ENCODE measurements around the gene CISD1. TPM values are rescaled to one million over a fixed set of nuclear protein-coding genes. Genes with fewer than 3 reads are reported as not detected.

CISD1 gene
- total RNA-seq, 2 donors from 2014 or later: 39.9 to 74.0 TPM

GRCh38 chr10:58316874-58317273, 47.9 kb downstream of the CISD1 start:
- no peaks in the 10 kb centered on the region for H3K36me3 Mint-ChIP-seq (ENCODE audit: low read depth)
- H3K4me3 Mint-ChIP-seq: no peak overlapping the region
- H3K4me1 Mint-ChIP-seq: no peaks in the 10 kb centered on the region
- no peaks in the 10 kb centered on the region for H3K9me3 Mint-ChIP-seq
- no peaks in the 10 kb centered on the region for H3K27me3 Mint-ChIP-seq
- H3K27ac Mint-ChIP-seq: no peak overlapping the region
- no peak for ATAC-seq (replicated peaks)

- ATAC-seq (replicated peaks): no peak
- H3K36me3 Mint-ChIP-seq (ENCODE audit: low read depth): no peaks in the 10 kb centered on the region
- H3K9me3 Mint-ChIP-seq: no peaks in the 10 kb centered on the region
- peaks cover 6% of the 10 kb centered on the region for H3K4me1 Mint-ChIP-seq
- no peak overlapping the region for H3K4me3 Mint-ChIP-seq
- no peak overlapping the region for H3K27ac Mint-ChIP-seq
- H3K27me3 Mint-ChIP-seq: no peaks in the 10 kb centered on the region
Measured at GRCh38 chr10:58318346-58318745, 49.4 kb downstream of the CISD1 start.

- Mint-ChIP-seq H3K9me3 (no peaks in the 10 kb centered on the region), H3K27me3 (no peaks in the 10 kb centered on the region), H3K4me3 (no peak overlapping the region), H3K27ac (no peak overlapping the region), H3K4me1 (peaks cover 6% of the 10 kb centered on the region), H3K36me3 (ENCODE audit: low read depth) (no peaks in the 10 kb centered on the region)
- ATAC-seq (replicated peaks): no peak
Measured at GRCh38 chr10:58319599-58319998, 50.6 kb downstream of the CISD1 start.

GRCh38 chr10:58320351-58321049, 51.5 kb downstream of the CISD1 start:
- Mint-ChIP-seq H3K27ac (no peak overlapping the region), H3K27me3 (peaks cover under 1% of the 10 kb centered on the region), H3K9me3 (no peaks in the 10 kb centered on the region), H3K4me1 (peaks cover 6% of the 10 kb centered on the region), H3K4me3 (no peak overlapping the region), H3K36me3 (ENCODE audit: low read depth) (no peaks in the 10 kb centered on the region)
- ATAC-seq (replicated peaks): no peak

GRCh38 chr10:58322072-58322834, 53.3 kb downstream of the CISD1 start:
- H3K36me3 Mint-ChIP-seq (ENCODE audit: low read depth): no peaks in the 10 kb centered on the region
- no peak overlapping the region for H3K4me3 Mint-ChIP-seq
- H3K27me3 Mint-ChIP-seq: peaks cover 3% of the 10 kb centered on the region
- peaks cover 6% of the 10 kb centered on the region for H3K4me1 Mint-ChIP-seq
- ATAC-seq (replicated peaks): peak; percentile 46
- H3K9me3 Mint-ChIP-seq: no peaks in the 10 kb centered on the region
- peak overlapping the region; percentile 14 for H3K27ac Mint-ChIP-seq

- H3K9me3 Mint-ChIP-seq: no peaks in the 10 kb centered on the region
- no peak overlapping the region for H3K4me3 Mint-ChIP-seq
- H3K36me3 Mint-ChIP-seq (ENCODE audit: low read depth): no peaks in the 10 kb centered on the region
- H3K27ac Mint-ChIP-seq: peak overlapping the region; percentile 14
- no peak for ATAC-seq (replicated peaks)
- peaks cover 3% of the 10 kb centered on the region for H3K27me3 Mint-ChIP-seq
- H3K4me1 Mint-ChIP-seq: peaks cover 6% of the 10 kb centered on the region
Measured at GRCh38 chr10:58322835-58323209, 53.9 kb downstream of the CISD1 start.

GRCh38 chr10:58326967-58327381, 58.0 kb downstream of the CISD1 start:
- H3K36me3 Mint-ChIP-seq (ENCODE audit: low read depth): no peaks in the 10 kb centered on the region
- no peak for ATAC-seq (replicated peaks)

GRCh38 chr10:58328233-58328632, 59.3 kb downstream of the CISD1 start:
- H3K9me3 Mint-ChIP-seq: no peaks in the 10 kb centered on the region
- H3K27ac Mint-ChIP-seq: no peak overlapping the region
- peaks cover 8% of the 10 kb centered on the region for H3K27me3 Mint-ChIP-seq
- H3K36me3 Mint-ChIP-seq (ENCODE audit: low read depth): no peaks in the 10 kb centered on the region
- no peak overlapping the region for H3K4me3 Mint-ChIP-seq
- no peak for ATAC-seq (replicated peaks)
- no peaks in the 10 kb centered on the region for H3K4me1 Mint-ChIP-seq

More at GRCh38 chr10:58326967-58327381, 58.0 kb downstream of the CISD1 start:
- H3K27ac Mint-ChIP-seq: no peak overlapping the region
- H3K9me3 Mint-ChIP-seq: no peaks in the 10 kb centered on the region
- H3K27me3 Mint-ChIP-seq: peaks cover 8% of the 10 kb centered on the region
- H3K4me1 Mint-ChIP-seq: peaks cover 6% of the 10 kb centered on the region
- H3K4me3 Mint-ChIP-seq: no peak overlapping the region

- Mint-ChIP-seq H3K36me3 (ENCODE audit: low read depth) (no peaks in the 10 kb centered on the region), H3K27ac (no peak overlapping the region), H3K4me3 (no peak overlapping the region), H3K27me3 (peaks cover 8% of the 10 kb centered on the region), H3K4me1 (peaks cover 3% of the 10 kb centered on the region), H3K9me3 (no peaks in the 10 kb centered on the region)
- no peak for ATAC-seq (replicated peaks)
Measured at GRCh38 chr10:58330431-58330830, 61.5 kb downstream of the CISD1 start.

GRCh38 chr10:58331646-58332045, 62.7 kb downstream of the CISD1 start:
- Mint-ChIP-seq H3K4me3 (no peak overlapping the region), H3K36me3 (ENCODE audit: low read depth) (no peaks in the 10 kb centered on the region), H3K4me1 (peaks cover 10% of the 10 kb centered on the region), H3K27ac (no peak overlapping the region), H3K9me3 (no peaks in the 10 kb centered on the region), H3K27me3 (peaks cover 6% of the 10 kb centered on the region)
- ATAC-seq (replicated peaks): no peak

- peak; percentile 96 for ATAC-seq (replicated peaks)
- H3K9me3 Mint-ChIP-seq: no peaks in the 10 kb centered on the region
- H3K4me3 Mint-ChIP-seq: peak within 1 kb of the TSS; percentile 91
- peaks cover 17% of the 10 kb centered on the region for H3K4me1 Mint-ChIP-seq
- peaks cover 10% of the 10 kb centered on the region for H3K36me3 Mint-ChIP-seq (ENCODE audit: low read depth)
- peaks cover 6% of the 10 kb centered on the region for H3K27me3 Mint-ChIP-seq
- peak within 1 kb of the TSS; percentile 87 for H3K27ac Mint-ChIP-seq
Measured at GRCh38 chr10:58334817-58335305, 65.9 kb downstream of the CISD1 start, which contains the start of gene UBE2D1. Gene UBE2D1, plus strand, starts transcription at chr10:58335006. Its CDS starts 196 bp downstream, at chr10:58335202.

- peak overlapping the region; percentile 87 for H3K27ac Mint-ChIP-seq
- H3K27me3 Mint-ChIP-seq: peaks cover 6% of the 10 kb centered on the region
Measured at GRCh38 chr10:58335306-58336005, 66.5 kb downstream of the CISD1 start.

GRCh38 chr10:58336242-58336641, 67.3 kb downstream of the CISD1 start:
- Mint-ChIP-seq H3K27ac (peak overlapping the region; percentile 87), H3K27me3 (peaks cover 5% of the 10 kb centered on the region), H3K9me3 (no peaks in the 10 kb centered on the region), H3K4me1 (peaks cover 23% of the 10 kb centered on the region), H3K36me3 (ENCODE audit: low read depth) (peaks cover 10% of the 10 kb centered on the region), H3K4me3 (peak overlapping the region; percentile 91)
- no peak for ATAC-seq (replicated peaks)

More at GRCh38 chr10:58335306-58336005, 66.5 kb downstream of the CISD1 start:
- Mint-ChIP-seq H3K9me3 (no peaks in the 10 kb centered on the region), H3K4me3 (peak overlapping the region; percentile 91), H3K4me1 (peaks cover 17% of the 10 kb centered on the region), H3K36me3 (ENCODE audit: low read depth) (peaks cover 10% of the 10 kb centered on the region)
- peak; percentile 62 for ATAC-seq (replicated peaks)

Measured in activated T-helper 17 cell treated with anti-CD3 and anti-CD28 coated beads, Interleukin-2, amount 50 U/mL, for 72 hours (primary cell).